Gastrocnemius medialis (tissue), 4 donors: ENCODE results near the gene NEBL. TPM values are rescaled to one million over a fixed set of nuclear protein-coding genes. Genes with fewer than 3 reads are reported as not detected.

Experiments used
- ATAC-seq, 2 donors: fragments of 150-250 bp; one replicate each; pipeline ENCODE4 v1.9.1; 2016
- DNase-seq, 2 donors: peaks; one replicate each; pipeline ENCODE4 v3.0.0-alpha.2; 2019
- H3K27ac ChIP-seq, 4 donors: fragments of 200-600 bp; sonication (generic); 1 replicate in 1 of 4; 2 replicates in 3 of 4; pipeline ENCODE4 v1.5.1; 2016 to 2018; ENCODE audit warnings: mild to moderate bottlenecking in 2 of 4, moderate library complexity in 1 of 4
- H3K27me3 ChIP-seq, 3 donors: fragments of 200-600 bp; sonication (generic) in 2 of 3; 1 replicate in 1 of 3; 2 replicates in 2 of 3; pipeline versions ENCODE4 v1.5.1 to v1.6.0; 2016 to 2019; ENCODE audit warnings: mild to moderate bottlenecking in 1 of 3, moderate library complexity in 1 of 3
- H3K36me3 ChIP-seq, 2 donors: fragments of 200-600 bp; sonication (generic) in 1 of 2; one replicate each; pipeline ENCODE4 v1.5.1; 2017 to 2018
- H3K4me1 ChIP-seq, 2 donors: fragments of 200-600 bp; sonication (generic) in 1 of 2; one replicate each; pipeline ENCODE4 v1.5.1; 2016 to 2017; ENCODE audit warnings: mild to moderate bottlenecking in 2 of 2
- H3K4me3 ChIP-seq, 4 donors: fragments of 200-600 bp; sonication (generic) in 3 of 4; 1 replicate in 1 of 4; 2 replicates in 3 of 4; pipeline ENCODE4 v1.5.1; 2016 to 2019; ENCODE audit warnings: mild to moderate bottlenecking in 2 of 4
- H3K9me3 ChIP-seq, 3 donors: fragments of 200-600 bp; sonication (generic) in 2 of 3; 1 replicate in 1 of 3; 2 replicates in 2 of 3; pipeline ENCODE4 v1.5.1; 2016 to 2019
- POLR2A ChIP-seq, 2 donors: fragments of 450-650 bp; IDR thresholded peaks; one replicate each; pipeline ENCODE4 v1.6.1; 2017; ENCODE audit warnings: antibody characterized with exemption in 2 of 2, mild to moderate bottlenecking in 2 of 2, moderate library complexity in 2 of 2
- in situ Hi-C, 4 donors: fragments of 200-750 bp; cut with MboI; loops; one replicate each; pipeline versions ENCODE4 v1.15.0 to v1.8.0; 2017; ENCODE audit warnings: low sequenced_read_pairs in 4 of 4
- intact Hi-C: fragments of 100-400 bp; cut with DNase I; formaldehyde crosslinking; loops from one replicate; pipeline ENCODE4 v1.15.1; 2023; ENCODE audit warnings: low total_unique reads
- total RNA-seq, 4 donors: library from RNA; depleted of rRNA; stranded (reverse); fragments of >200 nt; gene quantifications; one replicate each; pipeline versions ENCODE4 v1.1.0 to v1.2.3, GENCODE V29; 2016
- TF ChIP-seq, protein P1 (sequence below), 5 experiments: fragments of 450-650 bp in 3 of 5; fragments of 200-600 bp in 2 of 5; sonication (generic) in 2 of 5; IDR thresholded peaks in 4 of 5; conservative IDR thresholded peaks in 1 of 5; 1 replicate in 4 of 5; 2 replicates in 1 of 5; pipeline ENCODE4 v1.5.1; 2016 to 2019; ENCODE audit warnings: antibody characterized with exemption in 5 of 5, mild to moderate bottlenecking in 3 of 5, moderate library complexity in 3 of 5

The NEBL gene
- total RNA-seq, 4 donors from 2014 or later, result 1.6 to 2.7 (median 2.5) TPM

DNA sequence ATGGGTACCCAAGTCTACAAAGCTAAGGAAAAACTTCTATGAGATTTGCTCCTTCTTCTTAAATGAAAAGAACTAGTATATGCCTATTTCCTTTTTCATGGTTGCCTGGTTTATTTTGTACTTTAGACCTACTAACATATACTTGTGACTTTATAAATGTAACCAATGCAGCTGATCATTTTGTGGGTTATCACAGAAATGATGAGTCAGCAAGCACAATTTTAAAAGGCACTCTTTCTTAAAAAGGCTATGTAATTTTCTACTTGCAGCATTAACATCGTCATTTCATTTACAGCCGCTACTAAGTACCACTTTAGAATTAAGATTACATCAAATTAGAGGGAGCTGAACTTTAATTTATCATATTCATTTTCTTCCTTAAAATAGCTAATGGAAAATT, 13.6 kb downstream of the NEBL start:
- ATAC-seq (no peak), DNase-seq (no peak)
- Histone ChIP-seq H3K4me3 (no peak overlapping the region), H3K27me3 (no peaks in the 10 kb centered on the region), H3K9me3 (no peaks in the 10 kb centered on the region), H3K36me3 (no peaks in the 10 kb centered on the region), H3K4me1 (no peaks in the 10 kb centered on the region), H3K27ac (no peak overlapping the region)
- intact Hi-C loops (no loop called here), in situ Hi-C loops (no loop called here)
- TF ChIP-seq, protein P1, sequence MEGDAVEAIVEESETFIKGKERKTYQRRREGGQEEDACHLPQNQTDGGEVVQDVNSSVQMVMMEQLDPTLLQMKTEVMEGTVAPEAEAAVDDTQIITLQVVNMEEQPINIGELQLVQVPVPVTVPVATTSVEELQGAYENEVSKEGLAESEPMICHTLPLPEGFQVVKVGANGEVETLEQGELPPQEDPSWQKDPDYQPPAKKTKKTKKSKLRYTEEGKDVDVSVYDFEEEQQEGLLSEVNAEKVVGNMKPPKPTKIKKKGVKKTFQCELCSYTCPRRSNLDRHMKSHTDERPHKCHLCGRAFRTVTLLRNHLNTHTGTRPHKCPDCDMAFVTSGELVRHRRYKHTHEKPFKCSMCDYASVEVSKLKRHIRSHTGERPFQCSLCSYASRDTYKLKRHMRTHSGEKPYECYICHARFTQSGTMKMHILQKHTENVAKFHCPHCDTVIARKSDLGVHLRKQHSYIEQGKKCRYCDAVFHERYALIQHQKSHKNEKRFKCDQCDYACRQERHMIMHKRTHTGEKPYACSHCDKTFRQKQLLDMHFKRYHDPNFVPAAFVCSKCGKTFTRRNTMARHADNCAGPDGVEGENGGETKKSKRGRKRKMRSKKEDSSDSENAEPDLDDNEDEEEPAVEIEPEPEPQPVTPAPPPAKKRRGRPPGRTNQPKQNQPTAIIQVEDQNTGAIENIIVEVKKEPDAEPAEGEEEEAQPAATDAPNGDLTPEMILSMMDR (IDR thresholded peaks at IDR 0.05 in 4 of 5, conservative IDR thresholded peaks at IDR 0.05 in 1 of 5), result no peak
- no peak for TF ChIP-seq POLR2A (IDR thresholded peaks at IDR 0.05)

DNA sequence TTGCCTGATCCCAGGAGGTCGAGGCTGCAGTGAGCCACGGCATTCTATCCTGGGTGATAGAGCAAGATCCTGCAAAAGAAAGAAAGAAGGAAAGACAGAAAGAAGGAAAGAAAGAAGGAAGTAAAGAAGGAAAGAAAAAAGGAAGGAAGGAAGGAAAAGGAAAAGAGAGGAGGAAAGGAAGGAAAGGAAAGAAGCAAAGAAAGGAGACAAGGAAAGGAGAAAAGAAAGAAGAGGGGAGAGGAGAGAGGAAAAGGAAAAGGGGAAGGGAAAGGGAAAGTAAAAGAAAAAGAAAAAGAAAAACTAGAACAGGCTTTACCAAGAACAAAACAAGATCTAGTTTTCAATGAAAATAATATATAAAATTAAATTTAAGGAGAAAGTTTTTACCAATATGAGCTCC, 15.0 kb downstream of the NEBL start:
- Histone ChIP-seq H3K4me3 (no peak overlapping the region), H3K27ac (no peak overlapping the region), H3K36me3 (no peaks in the 10 kb centered on the region), H3K9me3 (no peaks in the 10 kb centered on the region), H3K27me3 (no peaks in the 10 kb centered on the region), H3K4me1 (no peaks in the 10 kb centered on the region)
- ATAC-seq (no peak), DNase-seq (no peak)
- intact Hi-C loops, result no loop called here
- TF ChIP-seq POLR2A (IDR thresholded peaks at IDR 0.05), result no peak
- in situ Hi-C loops, result no loop called here

DNA sequence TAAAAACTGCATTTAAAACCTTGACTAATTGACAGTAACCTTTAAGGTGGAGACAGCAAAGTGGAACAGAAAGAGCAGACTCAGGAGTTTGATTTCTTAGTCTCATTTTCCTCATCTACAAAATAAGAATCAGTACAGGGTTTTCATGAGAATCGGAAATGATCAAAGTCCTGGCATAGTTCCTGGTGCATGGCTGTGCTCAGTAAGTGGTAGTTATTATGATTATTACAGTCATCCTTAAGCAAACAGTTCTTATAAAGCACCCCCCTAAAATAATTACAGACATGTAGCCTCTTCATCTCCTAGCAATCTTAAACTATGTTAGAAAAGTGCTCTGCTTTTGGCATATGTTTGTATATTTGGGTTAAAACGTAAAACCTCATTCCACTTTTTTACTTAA, 18.0 kb downstream of the NEBL start:
- no peak for DNase-seq
- Histone ChIP-seq H3K4me1 (no peaks in the 10 kb centered on the region), H3K36me3 (no peaks in the 10 kb centered on the region), H3K27ac (no peak overlapping the region), H3K9me3 (no peaks in the 10 kb centered on the region), H3K4me3 (no peak overlapping the region), H3K27me3 (no peaks in the 10 kb centered on the region)
- no peak for ATAC-seq
- intact Hi-C loops (no loop called here), in situ Hi-C loops (no loop called here)
- TF ChIP-seq, protein P1 (IDR thresholded peaks at IDR 0.05 in 4 of 5, conservative IDR thresholded peaks at IDR 0.05 in 1 of 5), result no peak
- TF ChIP-seq POLR2A (IDR thresholded peaks at IDR 0.05), result no peak

DNA sequence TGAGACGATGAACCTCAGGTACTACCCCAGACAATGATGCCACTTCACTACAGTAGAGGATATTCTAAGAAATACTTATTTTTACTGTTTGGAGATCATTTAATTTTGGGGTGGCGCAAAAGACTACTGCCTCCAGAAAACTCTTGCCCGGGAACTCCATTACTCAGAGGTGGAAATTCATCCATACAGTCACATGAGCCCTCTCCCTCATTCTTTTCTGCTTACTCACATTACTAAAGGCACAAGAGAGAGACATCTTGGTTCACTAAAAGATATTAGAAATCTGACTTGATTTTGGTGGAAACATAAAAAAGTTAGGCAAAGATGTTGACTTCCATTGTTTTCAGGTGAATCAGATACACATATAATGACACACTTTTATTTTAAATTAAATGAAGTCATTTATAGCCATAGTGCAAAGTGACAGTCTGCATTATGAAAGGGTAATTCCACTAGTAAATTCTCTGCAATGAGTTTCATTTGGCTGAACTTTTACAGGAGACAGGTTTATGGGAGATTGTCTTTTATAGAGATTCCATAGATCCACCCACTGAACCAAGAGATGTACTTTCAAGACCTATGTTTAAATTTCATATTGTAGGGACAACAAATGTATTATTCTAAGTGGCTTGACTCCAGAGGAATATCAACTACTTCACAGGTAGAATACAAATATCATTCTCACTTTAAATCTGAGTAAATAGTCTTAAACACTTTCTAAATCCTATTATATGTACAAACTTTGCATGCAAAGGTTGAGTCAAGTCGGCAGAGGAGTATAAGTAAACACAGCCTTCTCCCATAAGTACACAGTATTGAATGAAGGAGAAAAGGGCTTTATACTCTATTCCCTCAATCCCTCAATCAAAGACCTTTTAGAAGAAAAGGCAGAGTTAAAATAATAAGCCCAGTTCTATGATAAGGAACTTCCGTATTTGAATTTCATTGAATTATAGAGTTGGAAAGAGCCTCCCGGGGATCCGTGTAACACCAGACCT, 18.8 kb downstream of the NEBL start:
- ATAC-seq (no peak), DNase-seq (no peak)
- H3K4me1 ChIP-seq, result no peaks in the 10 kb centered on the region
- H3K27me3 ChIP-seq, result no peaks in the 10 kb centered on the region
- no peak for TF ChIP-seq POLR2A (IDR thresholded peaks at IDR 0.05)
- TF ChIP-seq, protein P1 (IDR thresholded peaks at IDR 0.05 in 4 of 5, conservative IDR thresholded peaks at IDR 0.05 in 1 of 5), result no peak
- intact Hi-C loops, result no loop called here
- in situ Hi-C loops, result no loop called here
- no peaks in the 10 kb centered on the region for H3K36me3 ChIP-seq
- no peak overlapping the region for H3K27ac ChIP-seq
- no peaks in the 10 kb centered on the region for H3K9me3 ChIP-seq
- H3K4me3 ChIP-seq, result no peak overlapping the region

DNA sequence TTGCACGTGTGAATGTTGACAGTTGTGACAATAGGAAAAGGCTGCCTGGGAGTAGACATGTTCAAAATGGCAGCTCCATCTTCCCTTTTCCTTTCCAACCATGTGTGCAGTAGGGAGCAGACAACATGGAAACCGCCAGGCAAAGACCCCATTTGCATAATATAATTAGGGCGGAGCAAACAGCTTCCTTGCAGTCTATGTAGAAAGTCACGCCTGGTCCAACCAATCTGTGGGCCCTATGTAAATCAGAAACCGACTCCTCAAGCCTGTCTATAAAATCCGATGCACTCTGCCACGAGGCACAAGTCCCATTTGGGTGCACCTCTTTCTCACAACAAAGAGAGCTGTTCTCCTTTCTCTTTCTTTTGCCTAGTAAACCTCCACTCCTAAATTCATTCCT, 19.6 kb downstream of the NEBL start:
- Histone ChIP-seq H3K27me3 (no peaks in the 10 kb centered on the region), H3K27ac (no peak overlapping the region), H3K36me3 (no peaks in the 10 kb centered on the region), H3K4me3 (no peak overlapping the region), H3K4me1 (no peaks in the 10 kb centered on the region), H3K9me3 (no peaks in the 10 kb centered on the region)
- no peak for DNase-seq
- intact Hi-C loops, result no loop called here
- no peak for ATAC-seq
- TF ChIP-seq, protein P1 (IDR thresholded peaks at IDR 0.05 in 4 of 5, conservative IDR thresholded peaks at IDR 0.05 in 1 of 5), result no peak
- TF ChIP-seq POLR2A (IDR thresholded peaks at IDR 0.05), result no peak
- in situ Hi-C loops, result no loop called here
